Smooth muscle cell (in vitro differentiated cells): ENCODE data around the gene INPP5K. TPM values are rescaled to one million over a fixed set of nuclear protein-coding genes. Genes with fewer than 3 reads are reported as not detected.

Source experiments
- DNase-seq: peaks from one replicate; lab custom pipeline; 2025; ENCODE audit not compliant: unreplicated experiment; lab: John Stamatoyannopoulos, UW
- H2AFZ ChIP-seq: fragments of 200-600 bp; sonication (generic); 2 replicates; pipeline ENCODE4 v1.6.0; 2016; ENCODE audit warnings: antibody characterized with exemption, low read depth, mild to moderate bottlenecking
- H3F3A ChIP-seq: fragments of 200-600 bp; sonication (generic); 2 replicates; pipeline ENCODE4 v1.6.0; 2017; ENCODE audit warnings: antibody characterized with exemption, low read depth
- H3K27ac ChIP-seq: fragments of 200-600 bp; sonication (generic); 2 replicates; pipeline ENCODE4 v1.5.1; 2016; ENCODE audit warnings: low read depth, mild to moderate bottlenecking
- H3K27me3 ChIP-seq: fragments of 200-600 bp; sonication (generic); 2 replicates; pipeline ENCODE4 v1.6.1; 2016; ENCODE audit warnings: low read depth, mild to moderate bottlenecking
- H3K36me3 ChIP-seq: fragments of 200-600 bp; sonication (generic); 2 replicates; pipeline ENCODE4 v1.5.1; 2016; ENCODE audit warnings: low read depth
- H3K4me1 ChIP-seq: fragments of 200-600 bp; sonication (generic); 2 replicates; pipeline ENCODE4 v1.5.1; 2016; ENCODE audit warnings: low read depth
- H3K4me2 ChIP-seq: fragments of 200-600 bp; sonication (generic); 2 replicates; pipeline ENCODE4 v1.6.0; 2016; ENCODE audit warnings: mild to moderate bottlenecking
- H3K4me3 ChIP-seq: fragments of 200-600 bp; sonication (generic); 2 replicates; pipeline ENCODE4 v1.5.1; 2016; ENCODE audit warnings: mild to moderate bottlenecking
- H3K79me2 ChIP-seq: fragments of 200-600 bp; sonication (generic); 2 replicates; pipeline ENCODE4 v1.6.0; 2016; ENCODE audit warnings: low read depth, mild to moderate bottlenecking
- H3K9ac ChIP-seq: fragments of 200-600 bp; sonication (generic); 2 replicates; pipeline ENCODE4 v1.6.0; 2016; ENCODE audit warnings: low read depth
- H3K9me3 ChIP-seq: fragments of 200-600 bp; sonication (generic); replicated peaks from 2 replicates; pipeline ENCODE4 v1.5.1; 2016; ENCODE audit warnings: low read depth
- H4K20me1 ChIP-seq: fragments of 200-600 bp; sonication (generic); 2 replicates; pipeline ENCODE4 v1.6.0; 2016; ENCODE audit warnings: low read depth
- CTCF ChIP-seq: fragments of 200-600 bp; sonication (generic); IDR thresholded peaks from 2 replicates; pipeline ENCODE4 v1.5.1; 2017; ENCODE audit warnings: borderline replicate concordance, mild to moderate bottlenecking, antibody characterized with exemption; ENCODE audit not compliant: insufficient read depth, poor library complexity, severe bottlenecking
- WGBS: methylation state at CpG from one replicate; pipeline ENCODE4 v1.1.7; 2016; ENCODE audit warnings: low lambda C conversion rate; 5-methylcytosine and 5-hydroxymethylcytosine counted together
- polyA plus RNA-seq: library from polyadenylated mRNA; unstranded; fragments of >200 nt; fragmentation: Nextera tagmentation; extraction: Ambion mirVana; gene quantifications from 2 replicates; pipeline ENCODE4 v1.2.1, GENCODE V29; 2016
- total RNA-seq: library from RNA; depleted of rRNA; stranded (reverse); fragments of >200 nt; gene quantifications from 2 replicates; pipeline ENCODE4 v1.2.3, GENCODE V29; 2014

The INPP5K gene
- total and polyA plus RNA-seq, 2 experiments from 2014 or later: 9.6 to 12.6 TPM

DNA sequence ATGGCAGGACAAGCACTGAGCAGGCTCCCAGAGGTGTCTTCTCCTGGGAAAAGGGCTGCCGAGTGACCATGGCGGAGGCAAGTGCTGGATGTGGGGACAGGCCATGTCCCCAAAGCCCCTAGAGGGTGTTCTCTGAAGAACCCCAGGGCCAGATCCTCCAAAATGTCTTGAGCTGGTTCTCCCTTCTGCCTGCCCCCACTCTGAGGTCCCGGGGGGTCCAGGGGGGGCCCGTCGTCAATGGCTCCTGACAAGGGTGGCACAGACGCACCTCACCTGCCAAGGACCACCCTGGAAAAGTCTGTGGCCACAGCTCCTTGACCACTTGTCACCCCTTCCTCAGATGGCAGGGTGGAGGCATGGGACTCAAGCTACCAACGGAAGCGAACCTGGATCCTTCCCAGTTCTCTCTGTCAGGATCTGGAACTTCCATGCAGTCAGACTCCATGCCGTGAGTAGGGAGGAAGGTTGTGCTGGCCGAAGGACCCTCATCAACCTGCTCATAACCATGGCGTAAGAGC is 21.6 kb downstream of the INPP5K start:
- H3K4me3 ChIP-seq: no peak overlapping the region
- no peaks in the 10 kb centered on the region for H3K27me3 ChIP-seq
- WGBS: 91% methylated on average over 11 of the region's 11 CpGs
- H3K9me3 ChIP-seq: no peaks in the 10 kb centered on the region
- H3K36me3 ChIP-seq: no peaks in the 10 kb centered on the region
- no peak overlapping the region for H3K4me2 ChIP-seq
- H3F3A ChIP-seq: peaks cover 9% of the 10 kb centered on the region
- no peak overlapping the region for H3K9ac ChIP-seq
- H3K27ac ChIP-seq: no peak overlapping the region
- no peak for TF ChIP-seq CTCF
- no peak overlapping the region for H2AFZ ChIP-seq
- no peaks in the 10 kb centered on the region for H4K20me1 ChIP-seq
- H3K4me1 ChIP-seq: no peaks in the 10 kb centered on the region
- peaks cover 15% of the 10 kb centered on the region for H3K79me2 ChIP-seq
- DNase-seq: no peak

GRCh38 chr17:1494203-1494602 is 22.2 kb downstream of the INPP5K start:
- no peaks in the 10 kb centered on the region for H3K27me3 ChIP-seq
- H3K27ac ChIP-seq: no peak overlapping the region
- H3K79me2 ChIP-seq: peaks cover 21% of the 10 kb centered on the region
- no peaks in the 10 kb centered on the region for H3K9me3 ChIP-seq
- H2AFZ ChIP-seq: no peak overlapping the region
- no peak overlapping the region for H3K4me2 ChIP-seq
- H3K4me1 ChIP-seq: no peaks in the 10 kb centered on the region
- no peaks in the 10 kb centered on the region for H3K36me3 ChIP-seq
- no peak for TF ChIP-seq CTCF
- H3K9ac ChIP-seq: no peak overlapping the region
- H4K20me1 ChIP-seq: no peaks in the 10 kb centered on the region
- H3F3A ChIP-seq: peaks cover 7% of the 10 kb centered on the region
- H3K4me3 ChIP-seq: no peak overlapping the region
- DNase-seq: no peak
- 98% methylated on average over 7 of the region's 7 CpGs for WGBS

GRCh38 chr17:1493291-1493980 is 23.0 kb downstream of the INPP5K start:
- H3K79me2 ChIP-seq: peaks cover 22% of the 10 kb centered on the region
- no peak overlapping the region for H3K9ac ChIP-seq
- 81% methylated on average over 20 of the region's 23 CpGs for WGBS
- H3K4me1 ChIP-seq: no peaks in the 10 kb centered on the region
- no peak for DNase-seq
- H3K27me3 ChIP-seq: no peaks in the 10 kb centered on the region
- H4K20me1 ChIP-seq: no peaks in the 10 kb centered on the region
- H2AFZ ChIP-seq: no peak overlapping the region
- H3K4me2 ChIP-seq: peak overlapping the region; percentile 94
- H3K4me3 ChIP-seq: no peak overlapping the region
- H3K9me3 ChIP-seq: no peaks in the 10 kb centered on the region
- H3K27ac ChIP-seq: no peak overlapping the region
- H3K36me3 ChIP-seq: no peaks in the 10 kb centered on the region
- TF ChIP-seq CTCF: no peak
- H3F3A ChIP-seq: peaks cover 15% of the 10 kb centered on the region
